Brain microvascular endothelial cell (primary cell): ENCODE results near the gene FARP2.
A peak's percentile ranks its signal among the peaks of the same experiment; 100 is the strongest.
"Not testable (repeated sequence)": the region's sequence is repeated elsewhere in the genome, so short reads cannot be mapped to it uniquely, and the experiment has no call there.

Experiments
- DNase-seq: peaks from one replicate; pipeline ENCODE4 v3.0.0-alpha.2; 2020
- H3K27ac ChIP-seq: fragments of 250-450 bp; sonication (Bioruptor Pico); 2 replicates; pipeline ENCODE4 v1.5.1; 2020; ENCODE audit warnings: mild to moderate bottlenecking, moderate library complexity
- H3K27me3 ChIP-seq: fragments of 250-450 bp; sonication (Bioruptor Pico); replicated peaks from 2 replicates; pipeline ENCODE4 v1.5.1; 2020; ENCODE audit warnings: mild to moderate bottlenecking
- H3K36me3 ChIP-seq: fragments of 250-450 bp; sonication (Bioruptor Pico); replicated peaks from 2 replicates; pipeline ENCODE4 v1.5.1; 2020; ENCODE audit warnings: mild to moderate bottlenecking
- H3K4me3 ChIP-seq: 2 replicates; pipeline ENCODE4 v1.5.1; 2011; ENCODE audit warnings: low read depth, mild to moderate bottlenecking, control low read depth, low read length, moderate library complexity
- CTCF ChIP-seq: IDR thresholded peaks from 2 replicates; pipeline ENCODE4 v1.5.1; 2011; ENCODE audit warnings: low read depth, mild to moderate bottlenecking, moderate library complexity, low read length, control low read depth, inconsistent platforms; ENCODE audit errors: missing control alignments
- in situ Hi-C: cut with HindIII; loops from 2 replicates; pipeline ENCODE4 v1.10.0; 2017; ENCODE audit warnings: low sequenced_read_pairs, low pct_ligation_motif_present

The FARP2 gene

GRCh38 chr2:241315879-241316631, 40.0 kb upstream of the FARP2 start, which contains the start of gene SEPTIN2:
Gene SEPTIN2 (plus strand): TSS chr2:241315925. CDS start chr2:241324233, 8,308 bp downstream.
- DNase-seq: peak; percentile 41
- no peak for TF ChIP-seq CTCF
- in situ Hi-C loops: no loop called here
- Histone ChIP-seq H3K36me3 (no peaks in the 10 kb centered on the region), H3K4me3 (peak within 1 kb of the TSS; percentile 95), H3K27ac (peak within 1 kb of the TSS; percentile 99), H3K27me3 (no peaks in the 10 kb centered on the region)

- no peak for TF ChIP-seq CTCF
- in situ Hi-C loops: no loop called here
Measured at GRCh38 chr2:241316825-241317224, 39.3 kb upstream of the FARP2 start.

GRCh38 chr2:241317391-241317790, 38.7 kb upstream of the FARP2 start:
- DNase-seq: no peak
- Histone ChIP-seq H3K27me3 (no peaks in the 10 kb centered on the region), H3K36me3 (no peaks in the 10 kb centered on the region), H3K27ac (no peak overlapping the region), H3K4me3 (peak overlapping the region; percentile 93)
- in situ Hi-C loops: no loop called here
- no peak for TF ChIP-seq CTCF

More at GRCh38 chr2:241316825-241317224, 39.3 kb upstream of the FARP2 start:
- H3K27me3 ChIP-seq: no peaks in the 10 kb centered on the region
- peak overlapping the region; percentile 99 for H3K27ac ChIP-seq
- DNase-seq: no peak
- H3K4me3 ChIP-seq: peak overlapping the region; percentile 93
- H3K36me3 ChIP-seq: no peaks in the 10 kb centered on the region

GRCh38 chr2:241318830-241319229, 37.3 kb upstream of the FARP2 start:
- H3K4me3 ChIP-seq, in situ Hi-C loops, DNase-seq, H3K27ac ChIP-seq, H3K36me3 ChIP-seq, H3K27me3 ChIP-seq: not testable (repeated sequence)

GRCh38 chr2:241320394-241320793, 35.7 kb upstream of the FARP2 start:
- no peak overlapping the region for H3K27ac ChIP-seq
- DNase-seq: no peak
- H3K36me3 ChIP-seq: peaks cover 9% of the 10 kb centered on the region
- H3K4me3 ChIP-seq: no peak overlapping the region
- TF ChIP-seq CTCF: no peak
- H3K27me3 ChIP-seq: no peaks in the 10 kb centered on the region
- in situ Hi-C loops: no loop called here

- Histone ChIP-seq H3K4me3 (no peak overlapping the region), H3K27me3 (no peaks in the 10 kb centered on the region), H3K36me3 (peaks cover 14% of the 10 kb centered on the region), H3K27ac (no peak overlapping the region)
- no peak for DNase-seq
- no peak for TF ChIP-seq CTCF
- in situ Hi-C loops: no loop called here
Measured at GRCh38 chr2:241321033-241321432, 35.1 kb upstream of the FARP2 start.
